Uterus (tissue), 2 donors: Measurements from ENCODE around the gene ZNF292.

Source experiments
- POLR2A ChIP-seq, 2 donors: fragments of 450-650 bp; IDR thresholded peaks; one replicate each; pipeline ENCODE4 v1.6.1; 2016; ENCODE audit warnings: antibody characterized with exemption in 2 of 2, mild to moderate bottlenecking in 1 of 2, moderate library complexity in 1 of 2
- TF ChIP-seq, protein P1 (sequence below), 4 experiments: fragments of 200-600 bp in 2 of 4; fragments of 450-650 bp in 2 of 4; sonication (generic) in 2 of 4; IDR thresholded peaks; one replicate each; pipeline ENCODE4 v1.5.1; 2016 to 2019; ENCODE audit warnings: antibody characterized with exemption in 4 of 4, mild to moderate bottlenecking in 2 of 4, moderate library complexity in 1 of 4

DNA sequence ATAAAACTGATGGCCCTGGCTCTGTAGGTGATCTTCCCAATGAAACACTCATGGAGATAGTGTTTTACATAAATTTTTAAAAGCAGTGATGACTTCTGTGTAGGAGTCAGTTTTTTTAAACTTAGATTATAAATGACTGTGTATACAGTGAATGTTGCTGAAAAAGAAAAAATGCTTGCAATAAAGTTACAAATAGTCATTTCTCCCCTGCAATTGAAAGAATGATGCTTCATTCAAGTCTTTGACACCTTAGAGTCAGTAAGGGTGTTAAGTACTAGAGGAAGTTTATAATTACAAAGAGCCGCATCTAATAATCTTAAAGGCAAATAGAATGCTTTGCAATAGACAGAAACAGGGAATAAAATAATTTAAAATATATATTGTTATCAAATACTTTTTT is 27.6 kb downstream of the ZNF292 start:
- TF ChIP-seq, protein P1, sequence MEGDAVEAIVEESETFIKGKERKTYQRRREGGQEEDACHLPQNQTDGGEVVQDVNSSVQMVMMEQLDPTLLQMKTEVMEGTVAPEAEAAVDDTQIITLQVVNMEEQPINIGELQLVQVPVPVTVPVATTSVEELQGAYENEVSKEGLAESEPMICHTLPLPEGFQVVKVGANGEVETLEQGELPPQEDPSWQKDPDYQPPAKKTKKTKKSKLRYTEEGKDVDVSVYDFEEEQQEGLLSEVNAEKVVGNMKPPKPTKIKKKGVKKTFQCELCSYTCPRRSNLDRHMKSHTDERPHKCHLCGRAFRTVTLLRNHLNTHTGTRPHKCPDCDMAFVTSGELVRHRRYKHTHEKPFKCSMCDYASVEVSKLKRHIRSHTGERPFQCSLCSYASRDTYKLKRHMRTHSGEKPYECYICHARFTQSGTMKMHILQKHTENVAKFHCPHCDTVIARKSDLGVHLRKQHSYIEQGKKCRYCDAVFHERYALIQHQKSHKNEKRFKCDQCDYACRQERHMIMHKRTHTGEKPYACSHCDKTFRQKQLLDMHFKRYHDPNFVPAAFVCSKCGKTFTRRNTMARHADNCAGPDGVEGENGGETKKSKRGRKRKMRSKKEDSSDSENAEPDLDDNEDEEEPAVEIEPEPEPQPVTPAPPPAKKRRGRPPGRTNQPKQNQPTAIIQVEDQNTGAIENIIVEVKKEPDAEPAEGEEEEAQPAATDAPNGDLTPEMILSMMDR (IDR thresholded peaks at IDR 0.05), result no peak
- no peak for TF ChIP-seq POLR2A (IDR thresholded peaks at IDR 0.05)
